Activated naive CD4-positive, alpha-beta T cell (primary cell): ENCODE measurements around the gene TMEM163.

Source experiments
- DNase-seq, 4 experiments: peaks; one replicate each; lab custom pipeline; 2025; lab: John Stamatoyannopoulos, UW

Gene TMEM163

DNA sequence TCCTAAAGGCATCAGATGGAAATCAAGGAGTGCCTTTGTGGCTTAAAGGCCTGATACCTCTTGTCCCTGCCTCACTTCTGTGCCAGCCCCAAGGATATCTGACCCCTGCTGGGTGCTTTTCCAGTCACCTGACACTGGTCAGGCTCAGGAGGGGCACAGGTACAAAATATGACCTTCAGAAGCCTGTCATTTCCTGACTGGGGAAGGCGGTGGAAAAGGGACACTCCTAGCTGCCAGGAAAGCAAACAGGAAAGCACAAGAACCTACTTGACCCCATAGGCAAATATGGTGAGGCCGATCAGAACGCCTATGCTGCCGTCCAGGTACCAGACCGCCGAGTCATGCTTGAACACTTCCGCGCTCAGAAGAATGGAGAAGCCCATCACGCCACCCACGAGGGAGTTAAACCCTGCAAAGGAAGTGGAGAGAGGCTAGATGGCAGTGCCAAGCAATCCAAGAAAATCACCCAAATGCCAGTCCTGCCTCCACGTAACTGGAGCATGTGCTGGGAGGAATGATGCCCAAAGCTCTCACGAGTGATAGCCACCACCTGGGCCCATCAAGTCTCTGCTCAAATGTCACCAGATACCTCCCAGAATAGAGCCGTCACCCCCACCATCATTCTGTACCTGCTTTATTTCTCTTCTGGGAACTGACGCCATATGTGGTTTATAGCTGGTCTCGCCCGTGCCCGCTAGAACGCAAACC, 260.9 kb downstream of the TMEM163 start:
- DNase-seq = no peak

DNA sequence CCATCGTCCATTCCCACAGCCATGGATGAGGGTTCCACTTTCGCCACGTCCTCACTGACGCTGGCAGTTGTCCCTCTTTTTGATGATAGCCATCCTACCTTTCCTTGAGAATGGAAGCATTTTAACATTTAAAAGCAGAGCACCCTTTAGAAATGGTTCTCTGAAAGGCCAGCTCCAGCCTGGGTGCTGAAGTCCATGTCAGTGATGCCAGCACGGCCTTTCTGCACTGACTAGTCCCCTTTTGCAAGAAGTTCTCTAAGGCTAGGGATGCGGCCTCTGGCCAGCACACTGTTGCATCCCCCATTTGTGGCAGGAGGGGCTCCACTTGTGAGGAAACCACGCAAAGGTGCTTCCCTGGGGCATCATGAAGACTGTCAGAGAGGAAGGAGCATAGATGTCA, 261.4 kb downstream of the TMEM163 start:
- DNase-seq = no peak

DNA sequence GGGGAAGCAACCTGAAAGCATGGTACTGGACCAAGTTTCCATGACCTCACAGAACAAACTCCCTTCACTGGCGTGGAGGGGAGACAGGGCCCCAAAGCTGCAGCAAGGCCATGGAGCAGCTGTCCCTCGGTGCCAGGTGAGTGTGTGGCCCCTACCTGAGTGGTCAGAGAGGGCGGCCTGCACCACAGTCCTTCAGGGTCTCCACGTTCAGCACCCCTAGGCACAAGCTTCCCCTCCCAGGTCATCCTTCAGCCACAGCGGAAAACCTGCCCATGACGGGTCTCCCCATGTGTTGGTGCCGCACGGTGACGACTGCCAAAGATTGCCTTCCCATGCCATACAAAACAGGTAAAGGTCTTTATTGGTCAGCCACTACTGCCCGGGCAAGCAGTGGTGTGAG, 263.4 kb downstream of the TMEM163 start:
- DNase-seq = no peak

DNA sequence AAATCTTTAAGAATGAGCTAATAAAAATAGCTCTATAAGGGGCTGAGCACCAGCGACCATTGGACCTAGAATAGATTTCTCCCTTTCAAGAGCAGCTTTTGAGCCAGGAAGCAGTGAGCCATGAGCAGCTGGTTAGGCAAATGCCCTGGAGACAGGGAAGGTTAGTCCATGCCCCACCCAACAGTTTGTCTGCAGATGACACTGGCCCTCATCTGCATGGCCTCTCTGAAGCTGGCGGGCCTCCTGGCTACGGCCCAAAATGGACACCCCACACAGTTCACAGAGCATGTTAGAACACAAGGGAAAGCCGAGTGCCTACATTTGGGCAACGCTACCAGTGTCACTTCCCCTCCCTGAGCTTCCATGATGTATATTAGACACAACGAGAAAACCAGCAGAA, 263.9 kb downstream of the TMEM163 start:
- no peak for DNase-seq

DNA sequence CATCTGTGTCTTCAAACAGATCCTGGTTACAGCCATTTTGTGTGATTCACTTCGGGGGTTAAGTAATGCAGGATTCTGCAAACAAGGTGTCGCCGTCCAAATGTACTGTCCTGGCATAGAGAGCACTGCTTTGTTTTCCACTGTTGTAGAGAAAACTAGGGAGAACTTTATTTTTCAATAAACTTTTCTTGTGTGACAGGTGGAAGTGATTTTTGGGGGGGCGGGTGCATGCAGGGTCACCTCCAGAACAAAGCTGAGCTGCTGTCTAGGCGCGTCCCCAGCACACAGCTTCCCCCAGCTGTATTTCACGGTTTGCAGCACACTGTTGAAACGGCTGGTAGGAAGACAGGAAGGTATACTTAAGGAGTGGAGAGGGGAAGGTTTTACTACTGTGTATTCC, 264.4 kb downstream of the TMEM163 start:
- DNase-seq = no peak

DNA sequence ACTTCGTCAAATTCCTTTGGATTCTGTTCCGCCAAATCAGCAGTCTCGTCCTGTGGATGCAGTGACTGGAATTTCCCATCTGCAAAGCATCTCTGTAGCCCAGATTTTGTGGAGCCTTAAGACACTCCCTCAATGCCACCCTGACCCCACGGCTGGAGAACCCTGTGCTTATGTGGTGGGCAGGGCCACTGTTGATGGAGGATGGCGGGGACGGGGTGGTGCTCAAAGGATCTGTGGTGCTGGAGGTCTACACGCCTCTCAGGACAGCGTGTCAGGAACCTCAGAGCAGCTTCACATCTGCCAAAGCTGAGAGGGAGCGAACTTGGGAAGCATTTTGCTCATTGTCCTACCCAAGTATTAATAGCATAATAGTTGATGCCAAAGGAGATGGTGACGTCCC, 264.8 kb downstream of the TMEM163 start:
- no peak for DNase-seq

DNA sequence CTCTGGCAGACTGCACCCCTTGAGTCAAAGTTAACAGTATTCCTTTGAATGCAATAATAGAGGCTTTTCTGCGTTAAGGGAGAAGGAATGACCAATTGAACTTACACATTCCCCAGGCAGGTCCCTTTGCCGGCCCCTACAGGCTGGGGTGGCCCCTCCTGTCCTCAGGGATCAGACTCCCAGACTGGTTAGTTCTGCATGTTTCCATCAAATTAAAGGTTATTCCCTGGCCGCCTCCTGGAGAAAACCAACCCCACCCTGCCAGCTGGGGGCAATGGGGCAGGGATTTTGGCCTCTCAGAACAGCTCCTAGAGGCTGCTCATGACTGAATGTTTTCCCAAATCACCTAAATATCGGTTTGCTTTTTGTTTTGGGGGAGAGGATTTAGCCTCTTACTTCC, 265.3 kb downstream of the TMEM163 start:
- no peak for DNase-seq

DNA sequence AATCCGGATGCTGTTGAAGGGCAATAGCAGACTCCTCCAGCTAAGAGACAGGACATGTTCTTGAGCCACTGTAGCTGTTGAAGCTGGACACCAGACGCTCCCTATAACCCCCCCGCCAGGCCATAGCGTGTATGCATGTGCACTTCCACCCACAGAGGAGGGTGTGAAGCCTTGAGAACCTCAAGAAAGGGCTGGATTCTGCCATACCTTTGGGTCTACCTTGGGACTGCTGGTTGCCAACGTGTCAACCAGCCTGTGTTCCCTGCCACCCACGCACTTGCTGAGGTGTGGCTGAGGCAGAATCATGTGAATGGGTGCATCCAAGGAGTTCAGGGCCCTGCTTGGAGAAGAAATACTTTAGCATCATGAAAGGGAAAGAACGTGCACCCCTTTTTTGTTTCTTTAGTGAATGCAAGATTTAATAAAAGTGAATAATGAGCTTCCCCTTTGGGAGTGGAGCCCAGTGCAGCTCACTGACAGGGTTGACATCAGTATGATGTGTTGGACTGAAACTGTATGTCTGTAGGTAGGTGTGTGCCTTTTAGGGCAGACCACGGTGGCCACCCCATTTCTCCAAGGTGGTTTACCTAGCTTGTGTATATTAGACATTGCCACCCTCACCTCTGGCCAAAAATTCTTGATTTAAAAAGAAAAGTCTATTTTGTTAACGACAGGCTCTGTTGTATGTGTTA, 266.6 kb downstream of the TMEM163 start:
- DNase-seq = no peak

DNA sequence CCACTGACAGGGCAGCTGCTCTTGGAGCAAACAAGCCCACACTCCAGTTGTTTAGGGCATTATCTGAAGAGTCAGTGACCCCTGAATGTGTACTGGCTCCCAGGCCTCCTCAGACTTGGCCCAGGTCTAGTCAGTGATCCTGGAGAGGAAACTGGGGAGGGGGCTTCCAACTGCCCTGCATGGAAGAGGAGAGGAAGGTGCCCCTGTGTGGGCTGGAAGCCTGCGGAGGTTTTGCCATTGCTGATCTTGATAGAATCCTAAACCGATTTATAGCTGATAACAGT, 267.5 kb downstream of the TMEM163 start:
- DNase-seq = no peak

DNA sequence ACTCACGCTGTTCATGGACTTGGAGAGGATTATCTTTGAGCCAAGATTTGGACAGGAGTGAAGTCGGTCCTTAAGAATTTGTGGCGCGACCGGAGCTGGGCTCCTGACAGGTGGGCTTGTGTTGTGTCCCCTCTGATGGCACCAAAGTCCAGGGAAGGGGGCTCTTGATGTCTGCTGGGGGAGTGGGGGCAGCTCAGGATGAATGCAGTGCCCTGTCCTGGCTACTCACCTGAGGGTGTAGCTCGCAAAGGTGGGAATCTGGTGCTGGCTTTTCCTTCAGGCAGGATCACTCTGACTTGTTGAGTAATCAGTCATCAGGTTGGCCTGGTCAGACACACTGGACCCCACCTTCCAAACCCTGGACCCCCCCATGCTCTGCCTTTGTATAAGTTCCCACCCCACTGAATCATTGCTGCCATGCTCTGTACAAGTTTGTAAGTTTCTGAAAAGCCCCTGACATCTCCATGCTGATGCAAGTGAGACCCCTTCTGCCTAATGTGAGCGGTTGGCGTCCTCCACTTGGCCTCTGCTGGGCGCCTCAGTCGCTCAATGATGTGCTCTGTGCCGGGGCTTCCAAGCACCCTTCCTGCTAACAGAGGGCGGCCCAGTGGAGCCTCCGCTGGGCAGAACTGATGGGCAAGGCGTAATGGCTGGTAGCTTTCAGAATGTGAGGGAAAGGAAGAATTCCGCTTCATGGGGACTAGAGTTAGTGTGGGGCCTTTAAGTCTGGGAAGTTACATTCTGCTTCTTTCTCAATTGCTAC, 268.9 kb downstream of the TMEM163 start:
- DNase-seq = no peak

DNA sequence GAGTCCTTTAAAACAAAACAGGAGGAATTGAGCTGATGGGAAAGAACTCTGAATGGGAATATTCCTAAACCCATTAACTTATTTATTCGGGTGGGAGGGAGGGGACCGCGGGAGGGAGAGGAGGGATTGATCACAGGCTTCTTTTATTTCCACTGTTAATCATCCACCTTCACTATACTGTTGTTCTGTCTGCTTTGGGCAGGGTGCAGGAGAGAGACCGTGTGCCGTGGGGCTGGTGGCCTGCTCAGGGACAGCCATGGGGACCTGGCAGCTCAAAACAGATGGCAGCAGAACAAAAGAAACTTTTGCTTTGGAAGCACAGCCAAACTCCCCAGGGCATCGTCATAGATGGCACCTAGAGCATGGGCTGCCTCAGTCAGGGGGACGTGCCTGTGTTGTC, 269.6 kb downstream of the TMEM163 start:
- no peak for DNase-seq

DNA sequence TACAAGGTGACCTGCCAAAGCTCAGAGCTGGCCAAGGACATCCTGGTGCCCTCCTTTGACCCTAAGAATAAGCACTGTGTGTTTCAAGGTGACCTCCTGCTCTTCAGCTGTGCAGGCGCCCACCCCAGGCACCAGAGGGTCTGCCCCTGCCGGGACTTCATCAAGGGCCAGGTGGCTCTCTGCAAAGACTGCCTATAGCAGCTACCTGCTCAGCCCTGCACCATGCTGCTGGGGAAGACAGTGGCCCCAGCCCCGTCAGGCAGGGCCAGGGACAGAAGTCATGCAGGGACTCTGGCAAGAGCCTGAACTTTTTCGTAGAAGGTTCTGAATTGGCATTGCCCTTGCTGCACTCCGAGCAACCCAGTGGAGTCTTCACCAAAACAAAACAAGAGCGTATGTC, 270.1 kb downstream of the TMEM163 start:
- no peak for DNase-seq

DNA sequence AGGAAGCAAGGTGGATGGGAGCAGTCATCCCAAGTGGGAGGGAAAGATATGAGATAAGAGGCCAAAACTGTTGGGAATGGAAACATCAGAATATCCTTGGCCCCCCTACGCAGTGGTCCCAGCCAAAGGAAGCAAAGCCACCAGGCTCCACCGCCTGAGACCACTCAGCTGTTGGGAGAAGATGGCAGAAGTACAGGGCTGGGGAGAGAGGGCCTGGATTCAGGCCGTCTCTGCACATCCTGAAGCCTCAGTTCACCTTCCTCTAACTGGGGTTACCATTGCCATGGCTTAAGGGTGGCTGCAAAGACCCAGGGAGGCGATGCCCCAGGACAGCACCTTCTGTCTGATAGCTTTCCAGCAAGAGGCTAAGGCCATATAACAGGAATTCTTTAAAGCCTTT, 271.1 kb downstream of the TMEM163 start:
- DNase-seq = no peak

DNA sequence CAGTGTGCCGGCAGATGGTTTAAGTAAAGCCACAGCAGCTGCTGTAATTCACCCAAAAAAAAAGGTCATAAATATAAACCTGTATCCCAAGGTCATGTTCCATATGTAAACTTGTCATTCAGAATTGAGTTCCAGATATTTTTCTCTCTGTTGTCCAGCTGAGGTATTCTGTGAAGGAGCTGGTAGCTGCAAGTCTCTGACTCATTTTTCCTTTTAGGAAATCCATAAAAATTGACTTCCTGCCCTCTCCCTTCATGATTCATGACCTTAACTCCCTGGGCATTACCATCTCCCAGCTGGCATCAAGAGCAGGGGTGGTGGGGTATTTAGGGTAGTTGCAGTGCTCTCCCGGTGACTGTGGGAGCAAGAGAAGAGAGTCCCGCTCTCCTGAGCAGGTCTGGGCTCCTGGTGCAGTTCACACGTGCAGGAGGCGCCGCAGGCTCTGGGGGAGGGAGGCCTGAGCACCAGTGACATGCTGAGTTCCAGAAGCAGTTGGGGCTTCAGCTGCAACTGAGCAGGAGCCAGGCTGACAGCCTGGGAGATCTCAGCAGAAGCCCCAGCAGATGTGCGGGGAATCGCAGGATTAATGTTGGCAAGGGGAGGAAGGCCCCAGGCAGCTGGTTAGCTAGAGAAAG, 272.3 kb downstream of the TMEM163 start:
- no peak for DNase-seq

DNA sequence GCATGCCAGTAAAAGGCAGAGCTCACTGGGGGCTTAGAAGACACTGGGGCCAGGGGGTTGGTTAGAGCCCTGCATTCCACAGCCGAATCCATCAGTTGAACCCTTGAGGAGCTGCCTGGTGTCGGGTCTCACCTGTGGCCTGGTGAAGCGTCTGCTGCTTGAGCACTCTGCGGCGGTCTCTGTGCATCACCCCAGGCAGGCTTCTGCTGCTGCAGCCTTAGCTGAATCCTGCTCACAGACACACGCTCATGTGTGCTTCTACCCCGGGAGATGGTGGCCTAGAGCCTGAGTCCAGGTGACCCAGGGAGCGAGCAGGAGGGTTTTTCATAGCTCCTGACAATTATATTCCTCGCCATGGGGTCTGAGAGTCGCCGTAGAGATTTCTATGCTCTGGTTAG, 272.8 kb downstream of the TMEM163 start:
- no peak for DNase-seq

DNA sequence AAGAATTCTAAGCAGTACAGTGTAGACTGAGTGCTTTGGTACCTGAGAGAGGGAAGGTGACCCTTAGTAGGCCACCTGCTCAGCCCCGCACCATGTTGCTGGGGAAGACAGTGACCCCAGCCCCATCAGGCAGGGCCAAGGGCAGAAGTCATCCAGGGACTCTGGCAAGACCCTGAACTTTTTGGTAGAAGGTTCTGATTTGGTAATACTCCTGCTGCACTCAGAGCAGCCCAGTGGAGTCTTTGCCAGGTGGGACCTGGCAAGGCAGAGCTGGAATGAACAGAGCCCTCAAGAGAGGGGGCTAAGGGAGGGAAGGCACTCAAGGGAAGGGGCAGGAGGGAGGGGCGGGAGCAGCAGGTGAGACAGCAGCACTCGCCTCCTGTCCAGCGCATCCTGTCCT, 273.7 kb downstream of the TMEM163 start:
- DNase-seq = no peak

DNA sequence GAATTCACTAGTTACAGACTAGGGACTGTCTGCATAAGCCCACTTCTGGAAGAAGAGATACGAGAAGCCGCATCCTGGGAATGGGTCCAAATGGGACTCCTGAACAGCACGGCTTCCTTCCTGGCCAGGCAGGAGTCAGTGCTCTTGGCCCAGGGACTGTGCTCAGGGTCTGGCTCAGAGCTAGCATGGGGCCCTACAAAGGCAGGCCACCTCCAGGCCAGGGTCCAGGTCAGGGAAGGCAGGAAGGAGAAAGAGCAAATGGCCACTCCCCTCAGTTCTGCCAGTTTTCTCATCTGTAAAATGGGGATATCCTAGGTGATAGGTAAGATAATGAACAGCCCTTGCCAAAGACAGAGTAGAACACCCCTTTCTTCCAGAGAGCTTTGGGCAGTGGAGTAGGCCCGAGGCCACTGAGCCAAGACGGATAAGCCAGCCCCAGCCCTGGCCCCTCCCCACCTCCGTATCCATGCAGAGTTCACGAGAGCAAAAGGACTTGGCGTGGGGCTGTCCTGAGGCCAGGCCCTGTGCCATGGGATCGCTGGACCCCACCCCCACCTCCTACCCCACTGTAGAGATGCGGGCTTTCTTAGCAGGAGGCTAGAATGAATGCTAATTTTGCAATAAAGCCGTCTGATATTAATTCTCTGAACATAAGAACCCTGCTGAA, 274.9 kb downstream of the TMEM163 start:
- DNase-seq = no peak

DNA sequence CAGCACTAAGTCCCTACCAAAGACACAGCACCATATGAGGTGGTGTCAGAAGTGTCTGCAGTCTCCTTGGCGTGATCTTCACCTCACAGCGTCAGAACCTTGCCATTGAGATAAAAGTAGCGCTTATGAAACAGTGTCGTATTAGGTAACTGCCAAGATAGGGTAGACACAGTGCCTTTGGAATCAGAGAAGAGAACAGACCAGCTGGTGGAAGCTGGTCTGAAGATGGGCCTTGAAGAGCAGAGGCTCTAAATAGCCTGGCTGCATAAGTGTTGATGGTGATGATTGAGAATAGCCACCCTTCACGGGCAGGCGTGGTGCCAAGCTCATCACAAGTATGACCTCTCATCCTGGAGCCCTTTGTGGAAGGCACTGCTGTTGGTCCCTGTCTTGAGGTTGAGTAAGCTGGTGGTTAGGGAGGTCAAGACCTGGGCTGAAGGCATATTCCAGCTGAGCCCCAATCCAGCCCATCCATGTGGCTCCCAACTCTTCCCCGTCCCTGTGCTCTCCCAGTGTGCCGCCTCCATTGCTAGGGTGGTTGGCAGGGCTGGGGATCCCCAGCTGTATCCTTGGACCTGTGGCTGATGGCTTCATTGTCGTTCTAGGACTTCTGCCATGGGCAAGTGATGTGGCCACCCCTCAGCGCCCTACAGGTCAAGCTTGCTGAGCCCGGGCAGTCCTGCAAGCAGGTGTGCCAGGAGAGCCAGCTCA, 277.5 kb downstream of the TMEM163 start:
- DNase-seq = no peak

DNA sequence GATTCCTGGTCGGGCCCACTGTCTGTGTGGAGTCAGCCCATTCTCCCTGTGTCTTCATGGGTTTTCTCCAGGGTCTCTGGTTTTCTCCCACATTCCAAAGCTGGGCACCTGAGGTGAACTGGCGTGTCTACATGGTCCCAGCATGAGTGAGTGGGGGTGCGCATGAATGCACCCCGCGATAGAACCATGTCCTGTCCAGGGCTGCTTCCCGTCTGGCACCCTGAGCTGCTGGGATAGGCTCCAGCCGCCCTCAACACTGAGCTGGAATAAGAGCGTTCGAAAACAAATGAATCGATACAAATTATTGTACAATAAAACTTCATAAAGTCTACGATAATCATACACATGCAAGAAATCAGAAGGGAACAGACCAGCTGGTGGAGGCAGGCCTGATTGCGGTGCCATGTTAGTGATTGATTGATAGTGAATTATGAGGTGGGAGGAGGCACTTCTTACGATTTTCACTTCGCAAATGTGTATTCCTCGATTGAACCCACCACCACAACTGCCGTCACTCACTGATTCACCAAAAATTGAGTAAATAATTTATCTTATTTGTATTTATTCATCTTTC, 278.4 kb downstream of the TMEM163 start:
- no peak for DNase-seq

DNA sequence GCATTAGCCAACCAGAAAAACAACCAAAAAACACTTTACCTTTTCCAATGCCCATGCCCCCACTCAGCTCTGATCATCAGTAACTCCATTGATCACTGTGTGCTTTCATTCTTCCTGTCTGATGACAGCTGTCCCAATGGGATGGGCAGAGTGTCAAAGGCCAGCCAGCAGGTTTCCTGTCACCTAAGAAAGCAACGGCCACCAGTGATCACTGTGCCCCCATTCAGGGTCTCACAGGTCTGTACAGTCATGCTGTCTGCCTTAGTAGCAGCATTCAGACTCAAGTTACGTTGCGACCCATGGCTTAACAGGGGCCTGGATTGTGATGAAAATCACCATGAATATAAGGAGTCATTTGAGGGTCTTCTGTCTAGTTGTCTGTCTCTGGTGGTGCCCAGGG, 280.4 kb downstream of the TMEM163 start:
- DNase-seq = no peak

DNA sequence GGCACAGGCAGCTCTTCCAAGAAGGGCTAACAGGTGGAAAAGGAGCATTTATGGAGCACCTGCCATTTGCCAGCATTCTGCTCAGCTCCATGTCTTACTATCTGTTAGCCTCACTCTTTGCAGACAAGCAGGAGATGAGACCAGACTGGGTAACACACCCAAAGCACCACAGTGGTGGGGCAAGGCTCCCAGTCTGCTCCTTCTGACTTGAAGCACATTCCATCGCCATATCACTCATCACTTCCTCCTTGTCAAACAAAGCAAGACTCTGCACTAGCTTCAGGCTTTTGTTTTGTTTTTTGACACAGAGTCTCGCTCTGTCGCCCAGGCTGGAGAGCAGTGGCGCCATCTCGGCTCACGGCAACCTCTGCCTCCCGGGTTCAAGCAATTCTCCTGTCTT, 282.1 kb downstream of the TMEM163 start:
- no peak for DNase-seq
